Body of pancreas (tissue), 4 donors: ENCODE data around the gene CCDC92B.
"Not testable (repeated sequence)": the region's sequence is repeated elsewhere in the genome, so short reads cannot be mapped to it uniquely, and the experiment has no call there.

Experiments used
- CTCF ChIP-seq, 7 experiments: fragments of 450-650 bp in 4 of 7; fragments of 200-600 bp in 3 of 7; sonication (generic) in 3 of 7; IDR thresholded peaks; one replicate each; pipeline ENCODE4 v1.5.1; 2016 to 2019; ENCODE audit warnings: antibody characterized with exemption in 7 of 7
- POLR2A ChIP-seq, 3 donors: fragments of 450-650 bp; IDR thresholded peaks; one replicate each; pipeline ENCODE4 v1.6.1; 2016; ENCODE audit warnings: antibody characterized with exemption in 3 of 3, mild to moderate bottlenecking in 2 of 3

DNA sequence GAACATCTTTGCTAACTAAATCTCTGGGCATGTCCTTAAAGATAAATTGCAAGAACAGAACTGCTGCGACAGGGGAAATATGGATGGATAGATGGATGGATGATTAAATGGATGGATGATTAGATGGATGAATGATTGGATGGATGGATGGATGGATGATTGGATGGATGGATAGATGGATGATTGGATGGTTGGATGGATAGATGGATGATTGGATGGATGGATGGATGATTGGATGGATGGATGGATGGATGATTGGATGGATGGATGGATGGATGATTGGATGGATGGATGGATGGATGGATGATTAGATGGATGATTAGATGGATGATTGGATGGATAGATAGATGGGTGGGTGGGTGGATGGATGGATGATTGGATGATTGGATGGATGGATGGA lies 70.2 kb downstream of the CCDC92B start:
- not testable (repeated sequence) for TF ChIP-seq POLR2A, CTCF (IDR thresholded peaks at IDR 0.05)
